Measurements from ENCODE around the gene NKX6-1.

DNA sequence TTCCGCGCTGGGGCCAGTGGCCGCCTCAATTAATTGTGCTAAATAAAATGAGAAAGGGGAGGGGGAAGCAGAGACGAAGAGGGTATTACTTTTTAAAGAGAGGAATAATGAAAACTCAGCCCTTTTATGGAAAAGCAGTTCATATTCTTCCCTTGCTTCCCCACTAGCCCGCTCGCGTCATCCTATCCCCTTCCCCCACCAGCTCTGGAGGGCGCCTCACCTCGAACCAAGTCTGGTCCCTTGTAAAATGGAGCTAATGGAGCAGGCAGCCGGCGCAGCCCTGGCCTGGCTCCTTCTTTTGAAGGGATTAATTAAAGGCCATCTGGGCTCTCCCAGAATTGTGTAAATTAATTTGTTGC, 511 bp upstream of the NKX6-1 start:
- TF ChIP-seq POLR2AphosphoS5 (IDR thresholded peaks at IDR 0.05) (no peak), POLR2A (IDR thresholded peaks at IDR 0.05) (no peak), CTCF (IDR thresholded peaks at IDR 0.05) (no peak)
